HCT116 (cell line): ENCODE data around the gene UBAC2. TPM values are rescaled to one million over a fixed set of nuclear protein-coding genes. Genes with fewer than 3 reads are reported as not detected.
A peak's percentile ranks its signal among the peaks of the same experiment; 100 is the strongest.

ENCODE experiments used
- ATAC-seq: fragments of 200-7000 bp; cut with Tn5 transposase; 2 replicates; pipeline ENCODE4 v1.9.1; 2020; ENCODE audit warnings: mild to moderate bottlenecking, moderate library complexity
- BruUV-seq: library from RNA; stranded (reverse); fragments of 400-500 nt; replicated peaks from 2 replicates; lab custom pipeline; 2021; lab: Mats Ljungman, UMichigan
- CTCF ChIA-PET: fragments of 300-600 bp; sonication (Branson Sonifier 250); formaldehyde crosslinking; loops from one replicate; lab custom pipeline; 2021; ENCODE audit warnings: antibody characterized with exemption; lab: Charles Lee
- POLR2A ChIA-PET: fragments of 300-600, 350-600 bp; sonication (Branson Sonifier 250); formaldehyde crosslinking; loops from one replicate; lab custom pipeline; 2021; ENCODE audit warnings: antibody characterized with exemption; lab: Charles Lee
- RAD21 ChIA-PET, 2 experiments: fragments of 300-600 bp; sonication (Branson Sonifier 250); formaldehyde crosslinking; loops; one replicate each; lab custom pipeline; 2023; ENCODE audit warnings: low total read pairs in 2 of 2; ENCODE audit not compliant: uncharacterized antibody in 2 of 2, unreplicated experiment in 2 of 2, low non-redundant PET in 1 of 2; lab: Charles Lee
- DNase-seq: peaks from one replicate; pipeline ENCODE4 v3.0.0-alpha.2; 2010; ENCODE audit warnings: low read depth, low spot score
- H2AFZ ChIP-seq: fragments of 200-600 bp; shearing (Covaris generic), sonication (generic); 2 replicates; pipeline ENCODE4 v1.6.1; 2017; ENCODE audit warnings: low read depth, mixed run types, mixed read lengths, antibody characterized with exemption, low read length; ENCODE audit not compliant: poor library complexity, severe bottlenecking
- H3K27ac ChIP-seq: 2 replicates; pipeline ENCODE4 v1.5.1; 2012; ENCODE audit warnings: low read depth, low read length
- H3K27me3 ChIP-seq: fragments of 200-600 bp; sonication (generic); 2 replicates; pipeline ENCODE4 v1.6.1; 2016; ENCODE audit warnings: mixed run types, low read length, mixed read lengths; ENCODE audit not compliant: insufficient read depth
- H3K36me3 ChIP-seq, 2 experiments: fragments of 200-500 bp in 1 of 2; fragments of 200-600 bp in 1 of 2; sonication (Bioruptor generic) in 1 of 2; sonication (generic) in 1 of 2; 2 replicates each; pipeline versions ENCODE4 v1.5.1 to v1.6.1; 2014 to 2016; ENCODE audit warnings: low read length in 2 of 2, inconsistent platforms in 1 of 2, mixed read lengths in 1 of 2, mixed run types in 1 of 2; ENCODE audit not compliant: insufficient read depth in 2 of 2, control insufficient read depth in 1 of 2
- H3K4me1 ChIP-seq, 2 experiments: fragments of 200-600 bp in 1 of 2; sonication (generic) in 1 of 2; 2 replicates each; pipeline versions ENCODE4 v1.5.1 to v1.6.1; 2012 to 2017; ENCODE audit warnings: low read length in 2 of 2, inconsistent platforms in 1 of 2, mild to moderate bottlenecking in 1 of 2, mixed read lengths in 1 of 2, mixed run types in 1 of 2, moderate library complexity in 1 of 2; ENCODE audit not compliant: insufficient read depth in 2 of 2, control insufficient read depth in 1 of 2
- H3K4me2 ChIP-seq: fragments of 200-600 bp; sonication (generic); 2 replicates; pipeline ENCODE4 v1.6.1; 2017; ENCODE audit warnings: mixed run types, low read length, mixed read lengths
- H3K4me3 ChIP-seq, 2 experiments: fragments of 200-600 bp in 1 of 2; sonication (generic) in 1 of 2; replicated peaks in 1 of 2; 2 replicates each; pipeline ENCODE4 v1.5.1; 2011 to 2016; ENCODE audit warnings: low read length in 2 of 2, control low read depth in 1 of 2, low read depth in 1 of 2, mild to moderate bottlenecking in 1 of 2, mixed read lengths in 1 of 2, mixed run types in 1 of 2
- H3K79me2 ChIP-seq: fragments of 200-600 bp; sonication (generic); 2 replicates; pipeline ENCODE4 v1.6.1; 2017; ENCODE audit warnings: mild to moderate bottlenecking, mixed run types, low read length, moderate library complexity, mixed read lengths; ENCODE audit not compliant: insufficient read depth
- H3K9ac ChIP-seq: fragments of 200-600 bp; sonication (generic); 2 replicates; pipeline ENCODE4 v1.6.1; 2016; ENCODE audit warnings: low read length, mixed read lengths
- H3K9me2 ChIP-seq: fragments of 200-600 bp; sonication (generic), shearing (Covaris generic); 2 replicates; pipeline ENCODE4 v1.6.1; 2017; ENCODE audit warnings: mixed run types, mild to moderate bottlenecking, moderate library complexity; ENCODE audit not compliant: insufficient read depth
- H3K9me3 ChIP-seq, 2 experiments: fragments of 200-500 bp in 1 of 2; fragments of 200-600 bp in 1 of 2; sonication (Bioruptor generic) in 1 of 2; sonication (generic) in 1 of 2; 2 replicates each; pipeline ENCODE4 v1.6.1; 2014 to 2017; ENCODE audit warnings: low read length in 2 of 2, mixed read lengths in 2 of 2, inconsistent platforms in 1 of 2, low read depth in 1 of 2, mild to moderate bottlenecking in 1 of 2, mixed run types in 1 of 2, moderate library complexity in 1 of 2; ENCODE audit not compliant: control insufficient read depth in 1 of 2, insufficient read depth in 1 of 2
- H4K20me1 ChIP-seq: fragments of 200-600 bp; sonication (generic), shearing (Covaris generic); 2 replicates; pipeline ENCODE4 v1.6.1; 2017; ENCODE audit warnings: mixed run types, mild to moderate bottlenecking, moderate library complexity; ENCODE audit not compliant: insufficient read depth
- ATF3 ChIP-seq: IDR thresholded peaks from 2 replicates; pipeline ENCODE4 v1.6.1; 2012
- CEBPB ChIP-seq: IDR thresholded peaks from 2 replicates; pipeline ENCODE4 v1.6.1; 2012; ENCODE audit warnings: low read depth
- ELF1 ChIP-seq: IDR thresholded peaks from 2 replicates; pipeline ENCODE4 v1.6.1; 2012; ENCODE audit warnings: low read depth, borderline replicate concordance
- EZH2 ChIP-seq: fragments of 200-600 bp; sonication (generic); IDR thresholded peaks from 2 replicates; pipeline ENCODE4 v1.6.1; 2017; ENCODE audit warnings: antibody characterized with exemption, mixed run types
- EZH2phosphoT487 ChIP-seq: fragments of 200-600 bp; IDR thresholded peaks from 2 replicates; pipeline ENCODE4 v1.6.1; 2018; ENCODE audit warnings: antibody characterized with exemption, borderline replicate concordance
- JUND ChIP-seq: IDR thresholded peaks from 2 replicates; pipeline ENCODE4 v1.6.1; 2012
- POLR2A ChIP-seq: IDR thresholded peaks from 2 replicates; pipeline ENCODE4 v1.7.0; 2011; ENCODE audit warnings: borderline replicate concordance; ENCODE audit not compliant: insufficient read depth, insufficient read length; ENCODE audit errors: extremely low read depth
- POLR2AphosphoS5 ChIP-seq: IDR thresholded peaks from 2 replicates; pipeline ENCODE4 v1.6.1; 2011; ENCODE audit warnings: mild to moderate bottlenecking, low read depth, low read length, moderate library complexity
- RAD21 ChIP-seq: IDR thresholded peaks from 2 replicates; pipeline ENCODE4 v1.6.1; 2012; ENCODE audit warnings: low read depth, mild to moderate bottlenecking
- SIN3A ChIP-seq: IDR thresholded peaks from 2 replicates; pipeline ENCODE4 v1.6.1; 2012; ENCODE audit warnings: low read depth
- SP1 ChIP-seq: IDR thresholded peaks from 2 replicates; pipeline ENCODE4 v1.6.1; 2012; ENCODE audit warnings: low read depth
- SRF ChIP-seq: IDR thresholded peaks from 2 replicates; pipeline ENCODE4 v1.6.1; 2012; ENCODE audit warnings: low read depth
- TCF7L2 ChIP-seq: IDR thresholded peaks from 2 replicates; pipeline ENCODE4 v1.7.0; 2011; ENCODE audit warnings: borderline replicate concordance, inconsistent platforms; ENCODE audit not compliant: insufficient read depth, insufficient read length; ENCODE audit errors: extremely low read depth
- ZFX ChIP-seq: fragments of 450-650 bp; IDR thresholded peaks from 2 replicates; pipeline ENCODE4 v1.6.1; 2017
- ZNF274 ChIP-seq: fragments of 200-500 bp; sonication (Bioruptor generic); IDR thresholded peaks from 2 replicates; pipeline ENCODE4 v1.6.1; 2014; ENCODE audit warnings: mild to moderate bottlenecking, low read depth, low read length, inconsistent platforms
- intact Hi-C: fragments of 100-400 bp; cut with micrococcal nuclease; formaldehyde crosslinking; loops from 2 replicates; pipeline ENCODE4 v1.10.0; 2022
- total RNA-seq: library from RNA; stranded (reverse); gene quantifications from one replicate; pipeline ENCODE4 v1.2.1, GENCODE V29; 2021; ENCODE audit not compliant: unreplicated experiment
- TF ChIP-seq, protein P1 (sequence below): IDR thresholded peaks from 2 replicates; pipeline ENCODE4 v1.6.1; 2012
- TF ChIP-seq, protein P2 (sequence below): IDR thresholded peaks from 2 replicates; pipeline ENCODE4 v1.6.1; 2012; ENCODE audit warnings: low read depth
- TF ChIP-seq, protein P3 (sequence below): IDR thresholded peaks from 2 replicates; pipeline ENCODE4 v1.6.1; 2011; ENCODE audit warnings: mild to moderate bottlenecking, low read length, moderate library complexity; ENCODE audit not compliant: insufficient replicate concordance; ENCODE audit errors: extremely low read depth
- TF ChIP-seq, protein P4 (sequence below), 3 experiments: fragments of 200-600 bp in 1 of 3; sonication (generic) in 1 of 3; IDR thresholded peaks in 2 of 3; conservative IDR thresholded peaks in 1 of 3; 2 replicates each; pipeline ENCODE4 v1.5.1; 2012 to 2017; ENCODE audit warnings: low read depth in 2 of 3, low read length in 2 of 3, antibody characterized with exemption in 1 of 3, borderline replicate concordance in 1 of 3, control low read depth in 1 of 3, mild to moderate bottlenecking in 1 of 3, mixed read lengths in 1 of 3, mixed run types in 1 of 3, moderate library complexity in 1 of 3; ENCODE audit not compliant: insufficient read depth in 1 of 3

The UBAC2 gene
- total RNA-seq, 1 experiment from 2014 or later, result 67.4 TPM

DNA sequence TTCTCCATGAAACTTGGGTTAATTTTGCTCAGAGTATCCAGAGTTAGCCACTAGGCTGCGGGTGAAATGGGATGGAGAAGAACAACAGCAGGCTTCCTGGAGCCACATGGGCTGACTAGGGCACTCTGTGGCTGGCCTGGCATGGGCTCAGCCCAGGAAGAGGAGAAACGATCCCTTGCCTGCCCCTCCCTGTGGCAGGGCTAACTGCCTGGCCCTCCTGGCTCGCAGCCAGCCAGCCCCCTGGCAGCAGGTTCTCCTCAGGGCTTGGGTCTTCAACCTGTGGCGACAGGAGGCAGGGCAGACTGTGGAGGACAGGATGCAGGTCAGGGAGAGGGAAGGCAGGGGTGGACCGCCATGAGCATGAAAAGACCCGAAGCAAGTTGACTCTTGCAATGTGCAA lies 185.3 kb downstream of the UBAC2 start:
- H2AFZ ChIP-seq, result no peak overlapping the region
- no peak overlapping the region for H3K27ac ChIP-seq
- no peak overlapping the region for H3K4me2 ChIP-seq
- H4K20me1 ChIP-seq, result no peaks in the 10 kb centered on the region
- ChIA-PET CTCF (no interaction called here), RAD21 (no interaction called here), POLR2A (no interaction called here)
- H3K9me2 ChIP-seq, result no peaks in the 10 kb centered on the region
- H3K9ac ChIP-seq, result no peak overlapping the region
- no peaks in the 10 kb centered on the region for H3K79me2 ChIP-seq
- ATAC-seq (no peak), DNase-seq (no peak)
- intact Hi-C loops, result loop anchor here (5.0 kb wide), 1 partner anchor 119 kb away; no protein-coding TSS in a partner anchor
- H3K4me1 ChIP-seq, result peaks cover 0 to 13% of the 10 kb centered on the region in 2 experiments; a peak in 2 of 4 replicates
- H3K4me3 ChIP-seq, result no peak overlapping the region
- 0 out of 4 replicates have a peak, but pooled peaks cover 2 to 5% of the 10 kb centered on the region in 2 experiments for H3K36me3 ChIP-seq
- H3K27me3 ChIP-seq, result no peaks in the 10 kb centered on the region
- no peaks in the 10 kb centered on the region for H3K9me3 ChIP-seq
- BruUV-seq, result TSS peak; percentile 59
- no peak for TF ChIP-seq EZH2
- TF ChIP-seq POLR2A, result no peak
- TF ChIP-seq POLR2AphosphoS5, result no peak
- no peak for TF ChIP-seq SRF
- TF ChIP-seq, protein P1, sequence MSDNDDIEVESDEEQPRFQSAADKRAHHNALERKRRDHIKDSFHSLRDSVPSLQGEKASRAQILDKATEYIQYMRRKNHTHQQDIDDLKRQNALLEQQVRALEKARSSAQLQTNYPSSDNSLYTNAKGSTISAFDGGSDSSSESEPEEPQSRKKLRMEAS, result no peak
- no peak for TF ChIP-seq TCF7L2
- TF ChIP-seq ZNF274, result no peak
- TF ChIP-seq EZH2phosphoT487, result no peak
- no peak for TF ChIP-seq RAD21
- TF ChIP-seq, protein P2, sequence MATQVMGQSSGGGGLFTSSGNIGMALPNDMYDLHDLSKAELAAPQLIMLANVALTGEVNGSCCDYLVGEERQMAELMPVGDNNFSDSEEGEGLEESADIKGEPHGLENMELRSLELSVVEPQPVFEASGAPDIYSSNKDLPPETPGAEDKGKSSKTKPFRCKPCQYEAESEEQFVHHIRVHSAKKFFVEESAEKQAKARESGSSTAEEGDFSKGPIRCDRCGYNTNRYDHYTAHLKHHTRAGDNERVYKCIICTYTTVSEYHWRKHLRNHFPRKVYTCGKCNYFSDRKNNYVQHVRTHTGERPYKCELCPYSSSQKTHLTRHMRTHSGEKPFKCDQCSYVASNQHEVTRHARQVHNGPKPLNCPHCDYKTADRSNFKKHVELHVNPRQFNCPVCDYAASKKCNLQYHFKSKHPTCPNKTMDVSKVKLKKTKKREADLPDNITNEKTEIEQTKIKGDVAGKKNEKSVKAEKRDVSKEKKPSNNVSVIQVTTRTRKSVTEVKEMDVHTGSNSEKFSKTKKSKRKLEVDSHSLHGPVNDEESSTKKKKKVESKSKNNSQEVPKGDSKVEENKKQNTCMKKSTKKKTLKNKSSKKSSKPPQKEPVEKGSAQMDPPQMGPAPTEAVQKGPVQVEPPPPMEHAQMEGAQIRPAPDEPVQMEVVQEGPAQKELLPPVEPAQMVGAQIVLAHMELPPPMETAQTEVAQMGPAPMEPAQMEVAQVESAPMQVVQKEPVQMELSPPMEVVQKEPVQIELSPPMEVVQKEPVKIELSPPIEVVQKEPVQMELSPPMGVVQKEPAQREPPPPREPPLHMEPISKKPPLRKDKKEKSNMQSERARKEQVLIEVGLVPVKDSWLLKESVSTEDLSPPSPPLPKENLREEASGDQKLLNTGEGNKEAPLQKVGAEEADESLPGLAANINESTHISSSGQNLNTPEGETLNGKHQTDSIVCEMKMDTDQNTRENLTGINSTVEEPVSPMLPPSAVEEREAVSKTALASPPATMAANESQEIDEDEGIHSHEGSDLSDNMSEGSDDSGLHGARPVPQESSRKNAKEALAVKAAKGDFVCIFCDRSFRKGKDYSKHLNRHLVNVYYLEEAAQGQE, result no peak
- TF ChIP-seq CEBPB, result no peak
- TF ChIP-seq SP1, result no peak
- TF ChIP-seq JUND, result no peak
- TF ChIP-seq, protein P3, sequence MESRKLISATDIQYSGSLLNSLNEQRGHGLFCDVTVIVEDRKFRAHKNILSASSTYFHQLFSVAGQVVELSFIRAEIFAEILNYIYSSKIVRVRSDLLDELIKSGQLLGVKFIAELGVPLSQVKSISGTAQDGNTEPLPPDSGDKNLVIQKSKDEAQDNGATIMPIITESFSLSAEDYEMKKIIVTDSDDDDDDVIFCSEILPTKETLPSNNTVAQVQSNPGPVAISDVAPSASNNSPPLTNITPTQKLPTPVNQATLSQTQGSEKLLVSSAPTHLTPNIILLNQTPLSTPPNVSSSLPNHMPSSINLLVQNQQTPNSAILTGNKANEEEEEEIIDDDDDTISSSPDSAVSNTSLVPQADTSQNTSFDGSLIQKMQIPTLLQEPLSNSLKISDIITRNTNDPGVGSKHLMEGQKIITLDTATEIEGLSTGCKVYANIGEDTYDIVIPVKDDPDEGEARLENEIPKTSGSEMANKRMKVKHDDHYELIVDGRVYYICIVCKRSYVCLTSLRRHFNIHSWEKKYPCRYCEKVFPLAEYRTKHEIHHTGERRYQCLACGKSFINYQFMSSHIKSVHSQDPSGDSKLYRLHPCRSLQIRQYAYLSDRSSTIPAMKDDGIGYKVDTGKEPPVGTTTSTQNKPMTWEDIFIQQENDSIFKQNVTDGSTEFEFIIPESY, result no peak
- no peak for TF ChIP-seq ZFX
- TF ChIP-seq, protein P4, sequence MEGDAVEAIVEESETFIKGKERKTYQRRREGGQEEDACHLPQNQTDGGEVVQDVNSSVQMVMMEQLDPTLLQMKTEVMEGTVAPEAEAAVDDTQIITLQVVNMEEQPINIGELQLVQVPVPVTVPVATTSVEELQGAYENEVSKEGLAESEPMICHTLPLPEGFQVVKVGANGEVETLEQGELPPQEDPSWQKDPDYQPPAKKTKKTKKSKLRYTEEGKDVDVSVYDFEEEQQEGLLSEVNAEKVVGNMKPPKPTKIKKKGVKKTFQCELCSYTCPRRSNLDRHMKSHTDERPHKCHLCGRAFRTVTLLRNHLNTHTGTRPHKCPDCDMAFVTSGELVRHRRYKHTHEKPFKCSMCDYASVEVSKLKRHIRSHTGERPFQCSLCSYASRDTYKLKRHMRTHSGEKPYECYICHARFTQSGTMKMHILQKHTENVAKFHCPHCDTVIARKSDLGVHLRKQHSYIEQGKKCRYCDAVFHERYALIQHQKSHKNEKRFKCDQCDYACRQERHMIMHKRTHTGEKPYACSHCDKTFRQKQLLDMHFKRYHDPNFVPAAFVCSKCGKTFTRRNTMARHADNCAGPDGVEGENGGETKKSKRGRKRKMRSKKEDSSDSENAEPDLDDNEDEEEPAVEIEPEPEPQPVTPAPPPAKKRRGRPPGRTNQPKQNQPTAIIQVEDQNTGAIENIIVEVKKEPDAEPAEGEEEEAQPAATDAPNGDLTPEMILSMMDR (IDR thresholded peaks at IDR 0.05 in 2 of 3, conservative IDR thresholded peaks at IDR 0.05 in 1 of 3; ENCODE audit: borderline replicate concordance in 1 of 3, insufficient read depth in 1 of 3, low read depth in 2 of 3, low read length in 2 of 3), result no peak
- TF ChIP-seq ELF1, result no peak
- no peak for TF ChIP-seq ATF3
- no peak for TF ChIP-seq SIN3A
- TF ChIP-seq, all 23 proteins: peak for 0
